ENCODE data around the gene TRPM2. TPM values are rescaled to one million over a fixed set of nuclear protein-coding genes. Genes with fewer than 3 reads are reported as not detected.

The TRPM2 gene
- total and polyA plus RNA-seq, 2 of the 13 experiments (the other 11 are each of a cell fraction or from before 2014, with no cell fraction given), result 0.07 to 0.20 TPM

DNA sequence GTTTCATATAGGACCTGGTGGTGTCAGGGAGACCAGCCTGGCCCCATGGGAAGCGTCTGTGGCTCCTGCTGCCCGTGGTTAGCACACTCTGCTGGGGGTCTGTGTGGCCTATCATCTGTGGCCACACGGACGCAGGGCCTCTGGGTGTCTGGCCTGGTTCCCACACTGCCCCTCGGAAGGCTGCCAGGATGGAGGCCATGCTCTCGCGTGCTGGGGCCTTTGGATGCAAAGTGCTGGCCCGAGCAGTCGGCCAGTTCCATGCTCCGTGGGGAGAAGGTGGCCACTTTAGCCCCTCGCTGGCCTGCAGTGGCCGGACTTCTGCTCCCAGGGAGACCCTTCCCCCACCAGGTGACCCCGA lies 81.1 kb downstream of the TRPM2 start:
- no peak for FAIRE-seq
- Histone ChIP-seq H3K4me3 (replicated peaks in 1 of 3; ENCODE audit: insufficient read depth in 1 of 3, low read depth in 2 of 3, low read length in 3 of 3) (no peak overlapping the region), H3K9ac (ENCODE audit: insufficient read depth, low read depth, low read length) (no peak overlapping the region), H3K79me2 (ENCODE audit: insufficient read depth, low read length) (no peaks in the 10 kb centered on the region), H3K4me1 (ENCODE audit: insufficient read depth, low read length) (peaks cover 17% of the 10 kb centered on the region), H4K20me1 (ENCODE audit: insufficient read depth, low read length) (no peaks in the 10 kb centered on the region), H2AFZ (ENCODE audit: low read length) (no peak overlapping the region), H3K27ac (ENCODE audit: extremely low read length, insufficient read depth, low read length) (no peak overlapping the region), H3K9me3 (ENCODE audit: low read length) (peaks cover 6% of the 10 kb centered on the region; the same call in 1 of the 2 replicates), H3K4me2 (ENCODE audit: low read depth, low read length) (no peak overlapping the region), H3K27me3 (ENCODE audit: control insufficient read depth in 1 of 2, insufficient read depth in 2 of 2, low read length in 2 of 2) (peaks cover 4 to 37% of the 10 kb centered on the region in 2 experiments; a peak in 4 of 5 replicates), H3K36me3 (replicated peaks in 1 of 2; ENCODE audit: control insufficient read depth in 1 of 2, insufficient read depth in 2 of 2, low read length in 2 of 2) (no peaks in the 10 kb centered on the region)
- intact Hi-C loops (cut with micrococcal nuclease; ENCODE audit: unreplicated experiment) (loop anchor here (10.0 kb wide), 1 partner anchor 70 kb away; no protein-coding TSS in a partner anchor), in situ Hi-C loops (cut with HindIII; ENCODE audit: extremely low pct_ligation_motif_present, low pct_unique_long_range_greater_than_20kb) (no loop called here)
- no peak for DNase-seq (ENCODE audit: low spot score)
- ATAC-seq, result no peak
- ChIA-PET CTCF (ENCODE audit: low intra/inter-chr PET ratio, low total read pairs) (no interaction called here), POLR2A (no interaction called here)
- TF ChIP-seq ZMAT3 (CRISPR knock-in tag; conservative IDR thresholded peaks at IDR 0.05), result no peak
- TF ChIP-seq ZNF850 (CRISPR knock-in tag; conservative IDR thresholded peaks at IDR 0.05), result no peak
- no TSS peak for BruUV-seq (replicated peaks)
- 43% methylated on average over 6 of the region's 13 CpGs for WGBS (ENCODE audit: low lambda C conversion rate)

DNA sequence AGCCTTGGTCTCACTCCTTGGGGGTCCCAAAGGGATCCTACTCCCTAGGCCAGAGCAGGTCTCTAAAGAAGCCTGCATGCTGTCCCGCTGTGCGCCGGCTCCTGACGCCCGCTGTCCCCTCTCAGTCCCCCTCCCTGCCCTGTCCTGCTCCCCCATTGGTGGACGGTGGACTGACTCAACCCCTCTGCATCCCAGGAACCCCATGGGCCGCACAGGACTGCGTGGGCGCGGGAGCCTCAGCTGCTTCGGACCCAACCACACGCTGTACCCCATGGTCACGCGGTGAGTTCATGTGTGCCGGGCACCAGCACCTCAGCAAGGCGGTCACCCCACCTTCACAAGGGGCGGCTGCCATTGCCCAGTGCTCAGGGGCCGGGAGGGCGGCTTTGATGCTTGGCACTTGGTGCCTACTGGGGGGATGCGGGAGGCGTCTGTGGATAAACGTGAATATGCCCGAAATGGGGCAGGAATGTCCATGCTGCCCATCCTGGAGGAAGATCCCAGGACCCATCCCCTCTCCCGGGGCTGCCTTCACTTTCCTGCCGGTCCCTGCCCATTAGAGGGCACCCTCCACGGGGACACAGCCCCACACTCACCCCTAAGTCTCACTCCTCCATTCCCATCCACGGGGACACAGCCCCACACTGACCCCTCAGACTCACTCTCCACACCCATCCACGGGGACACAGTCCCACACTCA lies 81.7 kb downstream of the TRPM2 start:
- DNase-seq (ENCODE audit: low spot score), result no peak
- Histone ChIP-seq H3K36me3 (replicated peaks in 1 of 2; ENCODE audit: control insufficient read depth in 1 of 2, insufficient read depth in 2 of 2, low read length in 2 of 2) (no peaks in the 10 kb centered on the region), H3K4me1 (ENCODE audit: insufficient read depth, low read length) (peaks cover 17% of the 10 kb centered on the region), H3K4me2 (ENCODE audit: low read depth, low read length) (no peak overlapping the region), H3K27me3 (ENCODE audit: control insufficient read depth in 1 of 2, insufficient read depth in 2 of 2, low read length in 2 of 2) (peaks cover 4 to 37% of the 10 kb centered on the region in 2 experiments; a peak in 4 of 5 replicates), H3K4me3 (replicated peaks in 1 of 3; ENCODE audit: insufficient read depth in 1 of 3, low read depth in 2 of 3, low read length in 3 of 3) (no peak overlapping the region), H3K9ac (ENCODE audit: insufficient read depth, low read depth, low read length) (no peak overlapping the region), H2AFZ (ENCODE audit: low read length) (no peak overlapping the region), H3K79me2 (ENCODE audit: insufficient read depth, low read length) (no peaks in the 10 kb centered on the region), H3K9me3 (ENCODE audit: low read length) (peaks cover 1% of the 10 kb centered on the region; the same call in 1 of the 2 replicates), H3K27ac (ENCODE audit: extremely low read length, insufficient read depth, low read length) (no peak overlapping the region), H4K20me1 (ENCODE audit: insufficient read depth, low read length) (no peaks in the 10 kb centered on the region)
- POLR2A ChIA-PET, result no interaction called here
- ATAC-seq, result no peak
- BruUV-seq (replicated peaks), result no TSS peak
- TF ChIP-seq RAD21 (CRISPR knock-in tag; IDR thresholded peaks at IDR 0.05) (no peak), ZSCAN20 (CRISPR knock-in tag; IDR thresholded peaks at IDR 0.05; ENCODE audit: borderline replicate concordance) (no peak), STAG1 (CRISPR knock-in tag; IDR thresholded peaks at IDR 0.05) (no peak)
- TF ChIP-seq, protein P1, sequence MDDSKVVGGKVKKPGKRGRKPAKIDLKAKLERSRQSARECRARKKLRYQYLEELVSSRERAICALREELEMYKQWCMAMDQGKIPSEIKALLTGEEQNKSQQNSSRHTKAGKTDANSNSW (CRISPR knock-in tag; IDR thresholded peaks at IDR 0.05; ENCODE audit: borderline replicate concordance), result no peak
- no peak for FAIRE-seq
- in situ Hi-C loops (cut with HindIII; ENCODE audit: extremely low pct_ligation_motif_present, low pct_unique_long_range_greater_than_20kb), result no loop called here
- 56% methylated on average over 26 of the region's 28 CpGs for WGBS (ENCODE audit: low lambda C conversion rate)
- CTCF ChIA-PET (ENCODE audit: low intra/inter-chr PET ratio, low total read pairs), result no interaction called here
- intact Hi-C loops (cut with micrococcal nuclease; ENCODE audit: unreplicated experiment), result loop anchor here (10.0 kb wide), 1 partner anchor 70 kb away; no protein-coding TSS in a partner anchor

All from HepG2 (cell line).